Fibroblast of skin of right quadriceps (primary cell): Measurements from ENCODE around the gene FNDC3B.

Source experiments
- DNase-seq: peaks from one replicate; pipeline ENCODE4 v3.0.0-alpha.2; 2013

The FNDC3B gene

GRCh38 chr3:172098698-172099494 is 59.5 kb downstream of the FNDC3B start:
- DNase-seq, result no peak

- DNase-seq, result no peak
These were observed 60.1 kb downstream of the FNDC3B start for GRCh38 chr3:172099495-172099808.

GRCh38 chr3:172100482-172100881 is 61.1 kb downstream of the FNDC3B start:
- DNase-seq, result no peak

- DNase-seq, result no peak
These were observed 61.7 kb downstream of the FNDC3B start for GRCh38 chr3:172101107-172101506.

GRCh38 chr3:172102123-172102882 is 62.9 kb downstream of the FNDC3B start:
- no peak for DNase-seq

- no peak for DNase-seq
These were observed 63.5 kb downstream of the FNDC3B start for GRCh38 chr3:172102883-172103310.

- peak; percentile 64 for DNase-seq
These were observed 64.3 kb downstream of the FNDC3B start for GRCh38 chr3:172103724-172104123.

- DNase-seq, result no peak
These were observed 65.2 kb downstream of the FNDC3B start for GRCh38 chr3:172104471-172105072.

GRCh38 chr3:172106037-172106954 is 66.9 kb downstream of the FNDC3B start:
- no peak for DNase-seq

GRCh38 chr3:172106989-172107388 is 67.6 kb downstream of the FNDC3B start:
- peak; percentile 68 for DNase-seq

- DNase-seq, result peak; percentile 27
These were observed 68.0 kb downstream of the FNDC3B start for GRCh38 chr3:172107403-172107802.

- no peak for DNase-seq
These were observed 70.9 kb downstream of the FNDC3B start for GRCh38 chr3:172110127-172110779.

- no peak for DNase-seq
These were observed 71.8 kb downstream of the FNDC3B start for GRCh38 chr3:172111163-172111562.

- no peak for DNase-seq
These were observed 72.8 kb downstream of the FNDC3B start for GRCh38 chr3:172112078-172112733.

- no peak for DNase-seq
These were observed 73.3 kb downstream of the FNDC3B start for GRCh38 chr3:172112734-172113120.

- DNase-seq, result no peak
These were observed 74.3 kb downstream of the FNDC3B start for GRCh38 chr3:172113710-172114109.

GRCh38 chr3:172115059-172115458 is 75.7 kb downstream of the FNDC3B start:
- no peak for DNase-seq

GRCh38 chr3:172115787-172116186 is 76.4 kb downstream of the FNDC3B start:
- DNase-seq, result peak; percentile 57

- DNase-seq, result no peak
These were observed 78.6 kb downstream of the FNDC3B start for GRCh38 chr3:172118019-172118418.

GRCh38 chr3:172119266-172119969 is 80.0 kb downstream of the FNDC3B start:
- DNase-seq, result no peak

- no peak for DNase-seq
These were observed 81.5 kb downstream of the FNDC3B start for GRCh38 chr3:172120912-172121311.
